AG04449 (cell line): ENCODE data around the gene GRID2.

ENCODE experiments used
- CTCF ChIA-PET: fragments of 350-600 bp; formaldehyde crosslinking; extraction: SDS; loops from one replicate; lab custom pipeline; 2021; ENCODE audit warnings: antibody characterized with exemption; lab: Yijun Ruan, JAX
- POLR2A ChIA-PET: fragments of 400-600, 350-600 bp; formaldehyde crosslinking; extraction: SDS; loops from one replicate; lab custom pipeline; 2020; ENCODE audit warnings: antibody characterized with exemption, inconsistent platforms; lab: Yijun Ruan, JAX
- DNase-seq: peaks from one replicate; pipeline ENCODE4 v3.0.0-alpha.2; 2010; ENCODE audit warnings: low read depth, low spot score
- H3K4me3 ChIP-seq: 2 replicates; pipeline ENCODE4 v1.5.1; 2011; ENCODE audit warnings: low read depth, mild to moderate bottlenecking, control low read depth, low read length
- TF ChIP-seq, protein P1 (sequence below): IDR thresholded peaks from one replicate; pipeline ENCODE4 v1.5.1; 2011; ENCODE audit warnings: mild to moderate bottlenecking, moderate library complexity, low read length, control low read depth, inconsistent platforms; ENCODE audit not compliant: insufficient read depth; ENCODE audit errors: missing control alignments

GRID2 gene

DNA sequence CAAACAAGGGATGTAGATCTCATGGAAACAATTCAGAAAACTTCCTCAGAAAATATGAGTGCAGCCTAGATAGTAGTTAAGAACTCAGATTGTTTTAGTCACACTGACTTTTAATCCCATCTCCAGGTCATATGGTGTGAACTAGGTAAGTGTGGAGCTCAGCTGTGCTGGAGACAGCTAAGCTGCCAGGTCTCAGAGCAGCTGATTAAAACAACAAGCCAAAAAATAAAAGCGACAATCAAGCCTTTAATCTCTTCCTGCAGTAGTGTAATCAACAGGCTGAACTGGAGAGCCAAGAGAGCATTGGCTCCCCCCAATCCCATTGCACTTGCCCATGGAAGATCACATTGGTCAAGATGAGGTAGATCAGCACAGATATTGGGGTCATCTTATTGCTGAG is 1426.5 kb downstream of the GRID2 start:
- CTCF ChIA-PET: no interaction called here
- POLR2A ChIA-PET: no interaction called here
- no peak for DNase-seq
- no peak overlapping the region for H3K4me3 ChIP-seq
- TF ChIP-seq, protein P1, sequence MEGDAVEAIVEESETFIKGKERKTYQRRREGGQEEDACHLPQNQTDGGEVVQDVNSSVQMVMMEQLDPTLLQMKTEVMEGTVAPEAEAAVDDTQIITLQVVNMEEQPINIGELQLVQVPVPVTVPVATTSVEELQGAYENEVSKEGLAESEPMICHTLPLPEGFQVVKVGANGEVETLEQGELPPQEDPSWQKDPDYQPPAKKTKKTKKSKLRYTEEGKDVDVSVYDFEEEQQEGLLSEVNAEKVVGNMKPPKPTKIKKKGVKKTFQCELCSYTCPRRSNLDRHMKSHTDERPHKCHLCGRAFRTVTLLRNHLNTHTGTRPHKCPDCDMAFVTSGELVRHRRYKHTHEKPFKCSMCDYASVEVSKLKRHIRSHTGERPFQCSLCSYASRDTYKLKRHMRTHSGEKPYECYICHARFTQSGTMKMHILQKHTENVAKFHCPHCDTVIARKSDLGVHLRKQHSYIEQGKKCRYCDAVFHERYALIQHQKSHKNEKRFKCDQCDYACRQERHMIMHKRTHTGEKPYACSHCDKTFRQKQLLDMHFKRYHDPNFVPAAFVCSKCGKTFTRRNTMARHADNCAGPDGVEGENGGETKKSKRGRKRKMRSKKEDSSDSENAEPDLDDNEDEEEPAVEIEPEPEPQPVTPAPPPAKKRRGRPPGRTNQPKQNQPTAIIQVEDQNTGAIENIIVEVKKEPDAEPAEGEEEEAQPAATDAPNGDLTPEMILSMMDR: no peak

DNA sequence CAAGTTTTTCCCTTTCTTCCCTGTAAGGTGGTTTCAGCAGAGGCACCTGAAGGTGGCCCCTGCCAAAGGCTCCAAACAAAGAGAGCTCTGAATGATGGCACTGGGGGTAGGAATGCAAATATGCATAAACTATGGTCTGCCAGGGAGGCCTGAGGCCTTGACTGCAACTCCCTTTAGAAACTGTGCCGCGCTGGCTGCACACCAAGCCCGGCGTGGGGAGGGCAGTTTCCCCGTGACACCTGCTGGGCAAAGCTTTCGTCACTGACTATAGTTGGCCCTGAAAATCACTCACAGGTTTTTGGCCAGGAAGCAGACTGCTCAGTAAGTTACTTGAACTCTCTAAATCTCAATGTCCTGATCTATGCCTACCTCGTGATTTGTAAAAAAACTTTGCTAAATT is 1427.0 kb downstream of the GRID2 start:
- CTCF ChIA-PET: no interaction called here
- no peak for DNase-seq
- H3K4me3 ChIP-seq: no peak overlapping the region
- TF ChIP-seq, protein P1: no peak
- POLR2A ChIA-PET: no interaction called here

DNA sequence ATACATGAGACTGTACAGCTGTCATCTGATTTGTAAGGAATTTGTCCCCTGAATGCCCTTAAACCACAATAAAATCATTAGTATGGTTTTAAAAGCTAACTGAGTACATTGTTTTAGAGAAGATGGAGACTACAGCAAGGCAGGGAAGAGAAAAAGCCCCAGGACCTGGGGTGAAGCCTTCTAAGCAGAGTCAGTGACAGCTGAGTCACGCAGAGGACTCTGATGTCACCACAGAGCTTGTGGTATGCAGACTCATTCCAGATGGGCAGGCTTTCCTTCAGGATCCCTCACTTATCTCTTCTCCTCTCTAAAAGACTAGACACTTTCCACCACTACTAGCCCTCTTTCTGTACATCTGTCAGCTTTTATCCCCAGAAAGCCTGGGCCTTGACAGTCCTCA is 1427.7 kb downstream of the GRID2 start:
- TF ChIP-seq, protein P1: no peak
- H3K4me3 ChIP-seq: no peak overlapping the region
- CTCF ChIA-PET: no interaction called here
- POLR2A ChIA-PET: no interaction called here
- DNase-seq: no peak

DNA sequence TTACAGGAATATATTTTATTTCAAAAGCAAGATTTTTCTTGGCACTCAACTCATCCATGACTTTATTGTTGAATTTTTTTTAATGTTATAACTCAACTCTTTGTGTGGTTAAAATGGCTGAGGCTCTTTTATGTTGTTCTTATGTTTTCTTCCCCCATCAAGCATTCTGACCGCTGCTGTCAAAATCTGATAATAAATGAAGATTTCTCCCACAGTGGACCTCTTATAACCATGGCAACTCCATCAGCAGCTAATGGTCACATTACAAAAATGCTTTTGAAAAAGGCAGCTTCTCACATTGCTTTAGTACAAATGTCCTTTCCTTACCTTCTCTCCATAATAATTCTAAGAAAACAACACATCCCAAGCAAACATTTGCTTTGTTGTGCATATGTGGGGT is 1428.7 kb downstream of the GRID2 start:
- no peak overlapping the region for H3K4me3 ChIP-seq
- ChIA-PET CTCF (no interaction called here), POLR2A (no interaction called here)
- TF ChIP-seq, protein P1: no peak
- no peak for DNase-seq

DNA sequence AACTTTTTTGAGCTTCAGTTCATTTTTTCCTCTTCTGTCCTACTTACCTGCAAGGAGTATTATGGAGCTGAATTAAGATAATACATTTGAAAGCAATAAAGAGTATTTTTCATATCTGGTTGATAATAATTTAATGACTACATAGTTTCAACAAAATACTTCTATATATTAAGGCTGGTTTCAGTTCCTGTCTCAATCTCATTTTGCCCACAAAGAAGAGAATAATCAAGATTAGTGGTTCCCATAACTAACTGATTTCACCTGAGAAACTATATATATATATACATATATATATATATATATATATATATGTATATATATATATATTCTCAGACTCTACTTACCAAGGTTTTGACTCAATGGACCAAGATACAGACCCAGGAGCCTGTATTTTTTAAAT is 1437.1 kb downstream of the GRID2 start:
- CTCF ChIA-PET: interaction anchor here (0.5 kb wide), 1 partner anchor 1603 kb away, joined by 3 read pairs; no protein-coding TSS in a partner anchor
- H3K4me3 ChIP-seq: no peak overlapping the region
- POLR2A ChIA-PET: no interaction called here
- TF ChIP-seq, protein P1: no peak
- DNase-seq: no peak

DNA sequence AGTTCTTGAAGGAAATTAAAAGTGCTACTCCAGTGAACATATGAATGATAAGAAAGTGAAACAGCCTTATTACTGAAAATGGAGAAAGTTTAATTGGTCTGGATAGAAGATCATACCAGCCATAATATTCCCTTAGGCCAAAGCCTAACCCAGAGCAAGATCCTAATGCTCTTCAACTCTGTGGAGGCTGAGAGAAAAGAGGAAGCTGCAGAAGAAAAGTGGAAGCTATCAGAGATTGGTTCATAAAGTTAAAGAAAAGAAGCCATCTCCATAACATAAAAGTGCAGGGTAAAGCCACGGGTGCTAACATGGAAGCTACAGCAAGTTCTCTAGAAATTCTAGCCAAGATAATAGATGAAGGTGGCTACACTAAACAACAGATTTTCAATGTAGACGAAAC is 1439.3 kb downstream of the GRID2 start:
- POLR2A ChIA-PET: no interaction called here
- DNase-seq: no peak
- CTCF ChIA-PET: no interaction called here
- TF ChIP-seq, protein P1: no peak
- H3K4me3 ChIP-seq: no peak overlapping the region
